HG03460 (cell line): ENCODE data around the gene DNAH3.

Source experiments
- ATAC-seq: cut with Tn5 transposase; IDR thresholded peaks from one replicate; pipeline ENCODE4 v1.9.1; 2021; ENCODE audit not compliant: unreplicated experiment

DNAH3 gene

DNA sequence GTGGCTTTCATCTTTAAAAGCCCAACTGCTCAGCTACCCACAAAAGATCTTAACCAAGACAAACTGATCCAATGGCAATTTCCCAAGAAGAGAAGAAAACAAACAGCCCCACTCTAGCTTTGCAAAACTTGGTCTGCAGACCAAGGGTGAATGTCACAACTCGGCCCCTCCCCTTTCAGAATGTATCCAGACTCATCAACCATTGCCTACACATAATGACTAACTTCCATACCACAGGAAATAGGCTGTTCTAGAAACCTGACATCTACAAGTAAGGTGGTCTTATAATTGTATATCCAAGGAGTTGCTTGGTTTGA is 266.4 kb downstream of the DNAH3 start:
- no peak for ATAC-seq

DNA sequence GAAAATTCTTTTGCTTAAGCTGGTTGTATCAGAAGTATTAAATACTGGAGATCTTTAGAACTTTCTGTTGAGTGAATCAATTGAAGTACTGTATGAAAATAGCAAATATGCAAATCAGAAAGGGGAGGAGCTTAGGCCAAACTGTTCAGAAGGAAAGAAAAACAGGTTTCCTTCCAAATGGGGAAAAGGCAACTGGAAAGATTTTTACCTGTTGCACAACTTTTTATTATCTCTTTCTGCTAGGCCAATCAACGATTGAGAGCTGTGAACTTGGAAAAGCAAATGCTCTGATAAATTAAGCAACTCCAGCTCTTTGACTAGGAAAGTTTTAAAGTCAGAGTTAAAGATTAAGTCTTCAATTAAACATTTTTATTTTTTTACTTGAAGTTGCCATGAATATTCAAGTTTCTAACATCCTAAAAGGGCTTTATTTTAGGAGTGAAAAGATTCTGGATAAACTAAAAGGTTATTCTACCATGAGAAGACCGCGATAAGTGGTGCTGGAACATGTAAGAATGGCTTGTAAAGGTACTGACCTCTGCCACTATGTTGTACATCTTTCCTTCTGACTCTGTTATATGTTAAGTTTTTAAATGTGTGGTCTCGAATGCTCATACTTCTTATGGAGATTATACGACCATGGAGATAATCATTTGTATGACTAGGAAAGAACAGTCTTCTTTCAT is 266.9 kb downstream of the DNAH3 start:
- no peak for ATAC-seq
